Peyer's patch (tissue), 4 donors: ENCODE data around the gene SERTAD4. TPM values are rescaled to one million over a fixed set of nuclear protein-coding genes. Genes with fewer than 3 reads are reported as not detected.

Experiments
- DNase-seq, 3 donors: peaks; one replicate each; pipeline ENCODE4 v3.0.0-alpha.2; 2017 to 2019
- H3K27ac ChIP-seq, 4 donors: fragments of 200-600 bp; sonication (generic); one replicate each; pipeline ENCODE4 v1.5.1; 2016 to 2019
- H3K27me3 ChIP-seq, 2 donors: fragments of 200-600 bp; sonication (generic); one replicate each; pipeline ENCODE4 v1.5.1; 2019
- H3K36me3 ChIP-seq, 3 donors: fragments of 200-600 bp; sonication (generic); one replicate each; pipeline ENCODE4 v1.5.1; 2016 to 2019
- H3K4me1 ChIP-seq, 4 donors: fragments of 200-600 bp; sonication (generic); one replicate each; pipeline ENCODE4 v1.5.1; 2016 to 2019
- H3K4me3 ChIP-seq, 4 donors: fragments of 200-600 bp; sonication (generic); 1 replicate in 3 of 4; 2 replicates in 1 of 4; pipeline ENCODE4 v1.5.1; 2016 to 2019; ENCODE audit warnings: mild to moderate bottlenecking in 1 of 4
- H3K9me3 ChIP-seq, 4 donors: fragments of 200-600 bp; sonication (generic); one replicate each; pipeline ENCODE4 v1.5.1; 2016 to 2019; ENCODE audit warnings: mild to moderate bottlenecking in 1 of 4
- POLR2A ChIP-seq, 2 donors: fragments of 450-650 bp; IDR thresholded peaks; one replicate each; pipeline ENCODE4 v1.5.1; 2017; ENCODE audit warnings: antibody characterized with exemption in 2 of 2, mild to moderate bottlenecking in 2 of 2, moderate library complexity in 2 of 2
- total RNA-seq, 4 donors: library from RNA; depleted of rRNA; stranded (reverse); fragments of >200 nt; gene quantifications; one replicate each; pipeline ENCODE4 v1.1.0, GENCODE V29; 2016
- TF ChIP-seq, protein P1 (sequence below), 6 experiments: fragments of 450-650 bp in 4 of 6; fragments of 200-600 bp in 2 of 6; sonication (generic) in 1 of 6; IDR thresholded peaks; one replicate each; pipeline ENCODE4 v1.5.1; 2017 to 2019; ENCODE audit warnings: antibody characterized with exemption in 6 of 6, mild to moderate bottlenecking in 3 of 6, moderate library complexity in 1 of 6

Gene SERTAD4
- total RNA-seq, 4 donors from 2014 or later: 0.18 to 1.7 (median 1.3) TPM

DNA sequence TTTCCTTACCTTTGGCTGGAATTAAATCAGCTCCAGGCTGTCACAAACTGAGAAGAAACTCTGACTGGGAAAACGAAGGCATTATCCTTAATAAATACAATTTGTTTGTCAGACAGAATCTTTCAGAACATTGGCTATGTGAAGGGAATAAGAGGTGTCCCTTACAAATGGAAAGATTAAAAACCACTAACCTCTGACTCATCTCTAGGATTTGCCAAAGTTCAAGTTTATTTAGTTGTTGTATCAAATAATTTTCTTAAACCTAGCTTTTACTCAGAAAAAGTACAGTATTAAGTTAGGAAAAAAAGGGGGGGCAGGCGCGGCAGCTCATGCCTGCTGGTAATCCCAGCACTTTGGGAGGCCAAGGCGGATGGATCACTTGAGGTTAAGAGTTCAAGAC is 15.7 kb downstream of the SERTAD4 start:
- H3K27me3 ChIP-seq: no peaks in the 10 kb centered on the region
- H3K36me3 ChIP-seq: no peaks in the 10 kb centered on the region
- DNase-seq: no peak
- peaks cover 0 to 29% (median 8%) of the 10 kb centered on the region in 4 donors for H3K4me1 ChIP-seq
- H3K27ac ChIP-seq: no peak overlapping the region
- no peak for TF ChIP-seq POLR2A (IDR thresholded peaks at IDR 0.05)
- TF ChIP-seq, protein P1, sequence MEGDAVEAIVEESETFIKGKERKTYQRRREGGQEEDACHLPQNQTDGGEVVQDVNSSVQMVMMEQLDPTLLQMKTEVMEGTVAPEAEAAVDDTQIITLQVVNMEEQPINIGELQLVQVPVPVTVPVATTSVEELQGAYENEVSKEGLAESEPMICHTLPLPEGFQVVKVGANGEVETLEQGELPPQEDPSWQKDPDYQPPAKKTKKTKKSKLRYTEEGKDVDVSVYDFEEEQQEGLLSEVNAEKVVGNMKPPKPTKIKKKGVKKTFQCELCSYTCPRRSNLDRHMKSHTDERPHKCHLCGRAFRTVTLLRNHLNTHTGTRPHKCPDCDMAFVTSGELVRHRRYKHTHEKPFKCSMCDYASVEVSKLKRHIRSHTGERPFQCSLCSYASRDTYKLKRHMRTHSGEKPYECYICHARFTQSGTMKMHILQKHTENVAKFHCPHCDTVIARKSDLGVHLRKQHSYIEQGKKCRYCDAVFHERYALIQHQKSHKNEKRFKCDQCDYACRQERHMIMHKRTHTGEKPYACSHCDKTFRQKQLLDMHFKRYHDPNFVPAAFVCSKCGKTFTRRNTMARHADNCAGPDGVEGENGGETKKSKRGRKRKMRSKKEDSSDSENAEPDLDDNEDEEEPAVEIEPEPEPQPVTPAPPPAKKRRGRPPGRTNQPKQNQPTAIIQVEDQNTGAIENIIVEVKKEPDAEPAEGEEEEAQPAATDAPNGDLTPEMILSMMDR (IDR thresholded peaks at IDR 0.05): no peak
- no peaks in the 10 kb centered on the region for H3K9me3 ChIP-seq
- no peak overlapping the region for H3K4me3 ChIP-seq

DNA sequence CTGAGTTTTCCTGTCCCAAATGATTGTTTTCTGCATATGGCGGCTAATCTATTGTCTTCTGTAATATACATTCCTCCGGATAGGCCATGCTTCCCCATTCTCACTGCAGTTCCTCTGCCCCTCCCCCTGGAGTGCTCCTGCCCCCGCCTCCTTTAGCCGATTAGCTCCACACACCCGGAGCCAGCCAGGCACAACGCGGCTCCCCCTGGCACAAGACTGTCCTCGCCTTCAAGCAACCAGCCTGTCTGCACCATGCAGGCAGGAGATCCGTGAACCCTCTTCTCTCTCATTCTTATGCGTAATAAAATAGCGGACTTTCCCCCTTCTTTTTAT is 18.0 kb downstream of the SERTAD4 start:
- Histone ChIP-seq H3K27me3 (no peaks in the 10 kb centered on the region), H3K4me3 (peak overlapping the region in 3 of 4 donors; percentile 47 to 63 (median 51)), H3K27ac (no peak overlapping the region), H3K4me1 (peaks cover 0 to 29% (median 8%) of the 10 kb centered on the region in 4 donors), H3K36me3 (no peaks in the 10 kb centered on the region), H3K9me3 (no peaks in the 10 kb centered on the region)
- TF ChIP-seq, protein P1 (IDR thresholded peaks at IDR 0.05): no peak
- TF ChIP-seq POLR2A (IDR thresholded peaks at IDR 0.05): no peak
- DNase-seq: no peak

DNA sequence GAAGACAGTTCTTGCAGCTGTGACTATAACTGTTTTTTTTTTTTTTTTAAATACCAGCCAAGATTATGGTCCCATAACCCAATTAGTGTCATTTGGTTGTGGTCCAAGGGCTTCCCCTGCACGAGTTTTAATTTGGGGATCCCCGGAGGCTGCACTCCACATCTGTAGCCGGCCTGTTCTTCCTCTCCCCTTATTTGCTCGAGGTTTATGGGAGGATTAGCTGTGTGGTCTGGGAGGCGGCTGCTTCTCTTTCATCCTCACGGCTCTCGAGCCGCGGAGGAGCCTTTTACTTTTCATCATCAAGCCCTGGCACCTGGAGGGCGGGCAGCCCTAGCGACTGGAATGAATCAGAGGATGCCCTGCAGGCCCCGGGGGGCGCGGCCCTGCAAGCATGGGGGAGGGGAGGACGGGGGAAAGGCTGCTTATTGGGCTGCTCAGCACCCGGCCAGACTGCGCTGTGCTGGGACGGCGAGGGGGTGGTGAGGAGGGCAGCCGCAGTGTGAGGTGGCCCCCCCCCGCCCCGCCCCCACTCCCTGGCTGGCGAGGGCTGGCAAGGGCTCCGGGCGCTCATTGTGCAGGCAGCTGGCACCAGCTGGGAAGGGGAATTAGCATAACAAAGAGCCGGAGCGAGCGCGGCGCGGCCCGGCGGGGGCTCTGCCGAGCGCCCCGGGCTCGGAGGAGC is 18.5 kb downstream of the SERTAD4 start:
- peak in 2 of 3 donors; percentile 52 to 58 for DNase-seq
- TF ChIP-seq POLR2A (IDR thresholded peaks at IDR 0.05): no peak
- TF ChIP-seq, protein P1 (IDR thresholded peaks at IDR 0.05): no peak
- no peaks in the 10 kb centered on the region for H3K36me3 ChIP-seq
- no peaks in the 10 kb centered on the region for H3K9me3 ChIP-seq
- peaks cover 0 to 29% (median 8%) of the 10 kb centered on the region in 4 donors for H3K4me1 ChIP-seq
- no peaks in the 10 kb centered on the region for H3K27me3 ChIP-seq
- peak overlapping the region in 1 of 4 donors; percentile 3 for H3K27ac ChIP-seq
- H3K4me3 ChIP-seq: peak overlapping the region; percentile 17 to 63 (median 49)

DNA sequence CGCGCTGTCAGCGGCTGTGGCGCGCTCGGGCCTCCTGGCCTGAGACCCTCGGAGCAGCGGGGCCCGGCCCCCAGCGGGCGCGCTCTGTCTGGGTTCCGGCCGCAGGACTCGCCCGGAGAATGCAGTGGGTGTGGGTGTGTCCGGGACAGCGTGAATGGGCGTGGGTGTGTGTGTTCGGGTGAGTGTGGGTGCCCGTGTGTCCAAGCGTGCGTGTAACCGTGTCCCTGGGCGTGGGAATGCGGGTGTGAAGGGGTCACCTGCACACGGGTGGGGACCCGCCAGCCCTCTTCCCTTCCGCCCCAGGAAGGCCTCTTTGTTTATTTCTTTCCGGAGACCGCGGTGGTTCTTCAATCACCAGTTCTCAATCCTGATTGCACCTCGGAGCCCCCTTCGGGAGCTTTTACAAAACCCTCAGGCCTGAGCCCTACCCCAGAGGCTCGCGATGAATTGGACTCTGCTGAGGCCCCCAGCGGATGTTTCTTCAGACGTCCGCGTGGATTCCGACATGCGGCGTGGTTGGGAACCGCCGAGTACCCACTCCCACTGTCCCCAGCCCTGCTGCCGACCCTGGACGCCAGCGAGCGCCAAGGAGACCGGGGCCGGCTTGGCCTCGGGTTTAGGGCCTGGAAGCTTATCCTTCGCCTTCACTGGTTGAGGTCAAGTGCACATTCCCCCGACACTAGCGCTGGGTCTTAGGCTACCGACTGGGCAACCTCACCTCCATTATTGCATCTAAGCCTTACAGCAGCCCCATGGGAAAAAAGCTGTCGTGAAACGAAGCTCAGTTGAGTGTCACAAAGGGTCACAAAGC is 19.3 kb downstream of the SERTAD4 start:
- Histone ChIP-seq H3K27me3 (no peaks in the 10 kb centered on the region), H3K9me3 (no peaks in the 10 kb centered on the region), H3K4me3 (peak overlapping the region; percentile 17 to 63 (median 49)), H3K36me3 (no peaks in the 10 kb centered on the region), H3K27ac (peak overlapping the region in 1 of 4 donors; percentile 3), H3K4me1 (peaks cover 0 to 29% (median 8%) of the 10 kb centered on the region in 4 donors)
- TF ChIP-seq, protein P1 (IDR thresholded peaks at IDR 0.05): no peak
- no peak for TF ChIP-seq POLR2A (IDR thresholded peaks at IDR 0.05)
- DNase-seq: peak in 2 of 3 donors; percentile 53 to 56

DNA sequence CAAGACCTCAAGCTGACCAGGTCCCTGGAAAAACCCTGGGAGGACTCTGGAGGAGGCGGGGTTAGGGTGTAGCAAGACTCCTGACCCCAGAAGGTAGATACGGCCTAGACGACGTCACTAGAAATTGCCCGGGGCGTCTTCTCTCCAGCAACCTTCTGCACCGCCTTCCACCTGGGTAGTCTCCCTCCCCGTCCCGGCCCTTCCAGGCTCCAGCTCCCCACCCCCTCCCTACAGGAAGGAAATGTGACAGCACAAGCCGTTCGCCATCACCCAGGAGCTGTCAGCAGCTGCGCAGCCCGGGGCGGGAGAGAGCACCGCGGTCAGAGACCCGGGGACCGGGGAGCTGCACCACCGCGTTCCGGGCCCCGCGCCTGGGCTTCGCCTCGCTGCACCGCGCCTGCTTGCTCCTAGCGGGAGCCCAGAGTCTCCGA is 20.0 kb downstream of the SERTAD4 start:
- peak in 2 of 3 donors; percentile 57 to 58 for DNase-seq
- Histone ChIP-seq H3K27me3 (no peaks in the 10 kb centered on the region), H3K4me1 (peaks cover 0 to 29% (median 8%) of the 10 kb centered on the region in 4 donors), H3K36me3 (no peaks in the 10 kb centered on the region), H3K4me3 (peak overlapping the region in 2 of 4 donors; percentile 11 to 63), H3K27ac (no peak overlapping the region), H3K9me3 (no peaks in the 10 kb centered on the region)
- TF ChIP-seq, protein P1 (IDR thresholded peaks at IDR 0.05): no peak
- no peak for TF ChIP-seq POLR2A (IDR thresholded peaks at IDR 0.05)
